HCT116 (cell line): ENCODE data around the gene KIF18B. TPM values are rescaled to one million over a fixed set of nuclear protein-coding genes. Genes with fewer than 3 reads are reported as not detected.
A peak's percentile ranks its signal among the peaks of the same experiment; 100 is the strongest.

ENCODE experiments used
- ATAC-seq: fragments of 200-7000 bp; cut with Tn5 transposase; 2 replicates; pipeline ENCODE4 v1.9.1; 2020; ENCODE audit warnings: mild to moderate bottlenecking, moderate library complexity
- BruUV-seq: library from RNA; stranded (reverse); fragments of 400-500 nt; replicated peaks from 2 replicates; lab custom pipeline; 2021; lab: Mats Ljungman, UMichigan
- CTCF ChIA-PET: fragments of 300-600 bp; sonication (Branson Sonifier 250); formaldehyde crosslinking; loops from one replicate; lab custom pipeline; 2021; ENCODE audit warnings: antibody characterized with exemption; lab: Charles Lee
- POLR2A ChIA-PET: fragments of 300-600, 350-600 bp; sonication (Branson Sonifier 250); formaldehyde crosslinking; loops from one replicate; lab custom pipeline; 2021; ENCODE audit warnings: antibody characterized with exemption; lab: Charles Lee
- RAD21 ChIA-PET, 2 experiments: fragments of 300-600 bp; sonication (Branson Sonifier 250); formaldehyde crosslinking; loops; one replicate each; lab custom pipeline; 2023; ENCODE audit warnings: low total read pairs in 2 of 2; ENCODE audit not compliant: uncharacterized antibody in 2 of 2, unreplicated experiment in 2 of 2, low non-redundant PET in 1 of 2; lab: Charles Lee
- DNase-seq: peaks from one replicate; pipeline ENCODE4 v3.0.0-alpha.2; 2010; ENCODE audit warnings: low read depth, low spot score
- H2AFZ ChIP-seq: fragments of 200-600 bp; shearing (Covaris generic), sonication (generic); 2 replicates; pipeline ENCODE4 v1.6.1; 2017; ENCODE audit warnings: low read depth, mixed run types, mixed read lengths, antibody characterized with exemption, low read length; ENCODE audit not compliant: poor library complexity, severe bottlenecking
- H3K27ac ChIP-seq: 2 replicates; pipeline ENCODE4 v1.5.1; 2012; ENCODE audit warnings: low read depth, low read length
- H3K27me3 ChIP-seq: fragments of 200-600 bp; sonication (generic); 2 replicates; pipeline ENCODE4 v1.6.1; 2016; ENCODE audit warnings: mixed run types, low read length, mixed read lengths; ENCODE audit not compliant: insufficient read depth
- H3K36me3 ChIP-seq, 2 experiments: fragments of 200-500 bp in 1 of 2; fragments of 200-600 bp in 1 of 2; sonication (Bioruptor generic) in 1 of 2; sonication (generic) in 1 of 2; 2 replicates each; pipeline versions ENCODE4 v1.5.1 to v1.6.1; 2014 to 2016; ENCODE audit warnings: low read length in 2 of 2, inconsistent platforms in 1 of 2, mixed read lengths in 1 of 2, mixed run types in 1 of 2; ENCODE audit not compliant: insufficient read depth in 2 of 2, control insufficient read depth in 1 of 2
- H3K4me1 ChIP-seq, 2 experiments: fragments of 200-600 bp in 1 of 2; sonication (generic) in 1 of 2; 2 replicates each; pipeline versions ENCODE4 v1.5.1 to v1.6.1; 2012 to 2017; ENCODE audit warnings: low read length in 2 of 2, inconsistent platforms in 1 of 2, mild to moderate bottlenecking in 1 of 2, mixed read lengths in 1 of 2, mixed run types in 1 of 2, moderate library complexity in 1 of 2; ENCODE audit not compliant: insufficient read depth in 2 of 2, control insufficient read depth in 1 of 2
- H3K4me2 ChIP-seq: fragments of 200-600 bp; sonication (generic); 2 replicates; pipeline ENCODE4 v1.6.1; 2017; ENCODE audit warnings: mixed run types, low read length, mixed read lengths
- H3K4me3 ChIP-seq, 2 experiments: fragments of 200-600 bp in 1 of 2; sonication (generic) in 1 of 2; replicated peaks in 1 of 2; 2 replicates each; pipeline ENCODE4 v1.5.1; 2011 to 2016; ENCODE audit warnings: low read length in 2 of 2, control low read depth in 1 of 2, low read depth in 1 of 2, mild to moderate bottlenecking in 1 of 2, mixed read lengths in 1 of 2, mixed run types in 1 of 2
- H3K79me2 ChIP-seq: fragments of 200-600 bp; sonication (generic); 2 replicates; pipeline ENCODE4 v1.6.1; 2017; ENCODE audit warnings: mild to moderate bottlenecking, mixed run types, low read length, moderate library complexity, mixed read lengths; ENCODE audit not compliant: insufficient read depth
- H3K9ac ChIP-seq: fragments of 200-600 bp; sonication (generic); 2 replicates; pipeline ENCODE4 v1.6.1; 2016; ENCODE audit warnings: low read length, mixed read lengths
- H3K9me2 ChIP-seq: fragments of 200-600 bp; sonication (generic), shearing (Covaris generic); 2 replicates; pipeline ENCODE4 v1.6.1; 2017; ENCODE audit warnings: mixed run types, mild to moderate bottlenecking, moderate library complexity; ENCODE audit not compliant: insufficient read depth
- H3K9me3 ChIP-seq, 2 experiments: fragments of 200-500 bp in 1 of 2; fragments of 200-600 bp in 1 of 2; sonication (Bioruptor generic) in 1 of 2; sonication (generic) in 1 of 2; 2 replicates each; pipeline ENCODE4 v1.6.1; 2014 to 2017; ENCODE audit warnings: low read length in 2 of 2, mixed read lengths in 2 of 2, inconsistent platforms in 1 of 2, low read depth in 1 of 2, mild to moderate bottlenecking in 1 of 2, mixed run types in 1 of 2, moderate library complexity in 1 of 2; ENCODE audit not compliant: control insufficient read depth in 1 of 2, insufficient read depth in 1 of 2
- H4K20me1 ChIP-seq: fragments of 200-600 bp; sonication (generic), shearing (Covaris generic); 2 replicates; pipeline ENCODE4 v1.6.1; 2017; ENCODE audit warnings: mixed run types, mild to moderate bottlenecking, moderate library complexity; ENCODE audit not compliant: insufficient read depth
- CBX3 ChIP-seq: IDR thresholded peaks from 2 replicates; pipeline ENCODE4 v1.6.1; 2012; ENCODE audit warnings: low read depth
- CEBPB ChIP-seq: IDR thresholded peaks from 2 replicates; pipeline ENCODE4 v1.6.1; 2012; ENCODE audit warnings: low read depth
- ELF1 ChIP-seq: IDR thresholded peaks from 2 replicates; pipeline ENCODE4 v1.6.1; 2012; ENCODE audit warnings: low read depth, borderline replicate concordance
- EZH2phosphoT487 ChIP-seq: fragments of 200-600 bp; IDR thresholded peaks from 2 replicates; pipeline ENCODE4 v1.6.1; 2018; ENCODE audit warnings: antibody characterized with exemption, borderline replicate concordance
- FOSL1 ChIP-seq: IDR thresholded peaks from 2 replicates; pipeline ENCODE4 v1.6.1; 2012; ENCODE audit warnings: low read depth
- JUND ChIP-seq: IDR thresholded peaks from 2 replicates; pipeline ENCODE4 v1.6.1; 2012
- POLR2A ChIP-seq: IDR thresholded peaks from 2 replicates; pipeline ENCODE4 v1.7.0; 2011; ENCODE audit warnings: borderline replicate concordance; ENCODE audit not compliant: insufficient read depth, insufficient read length; ENCODE audit errors: extremely low read depth
- SRF ChIP-seq: IDR thresholded peaks from 2 replicates; pipeline ENCODE4 v1.6.1; 2012; ENCODE audit warnings: low read depth
- YY1 ChIP-seq: IDR thresholded peaks from 2 replicates; pipeline ENCODE4 v1.6.1; 2011; ENCODE audit warnings: low read length, low read depth, moderate library complexity, mild to moderate bottlenecking; ENCODE audit not compliant: insufficient replicate concordance; ENCODE audit errors: extremely low read depth
- intact Hi-C: fragments of 100-400 bp; cut with micrococcal nuclease; formaldehyde crosslinking; loops from 2 replicates; pipeline ENCODE4 v1.10.0; 2022
- total RNA-seq: library from RNA; stranded (reverse); gene quantifications from one replicate; pipeline ENCODE4 v1.2.1, GENCODE V29; 2021; ENCODE audit not compliant: unreplicated experiment
- TF ChIP-seq, protein P1 (sequence below): IDR thresholded peaks from 2 replicates; pipeline ENCODE4 v1.6.1; 2012
- TF ChIP-seq, protein P2 (sequence below), 3 experiments: fragments of 200-600 bp in 1 of 3; sonication (generic) in 1 of 3; IDR thresholded peaks in 2 of 3; conservative IDR thresholded peaks in 1 of 3; 2 replicates each; pipeline ENCODE4 v1.5.1; 2012 to 2017; ENCODE audit warnings: low read depth in 2 of 3, low read length in 2 of 3, antibody characterized with exemption in 1 of 3, borderline replicate concordance in 1 of 3, control low read depth in 1 of 3, mild to moderate bottlenecking in 1 of 3, mixed read lengths in 1 of 3, mixed run types in 1 of 3, moderate library complexity in 1 of 3; ENCODE audit not compliant: insufficient read depth in 1 of 3

Gene KIF18B
- total RNA-seq, 1 experiment from 2014 or later = 76.4 TPM

DNA sequence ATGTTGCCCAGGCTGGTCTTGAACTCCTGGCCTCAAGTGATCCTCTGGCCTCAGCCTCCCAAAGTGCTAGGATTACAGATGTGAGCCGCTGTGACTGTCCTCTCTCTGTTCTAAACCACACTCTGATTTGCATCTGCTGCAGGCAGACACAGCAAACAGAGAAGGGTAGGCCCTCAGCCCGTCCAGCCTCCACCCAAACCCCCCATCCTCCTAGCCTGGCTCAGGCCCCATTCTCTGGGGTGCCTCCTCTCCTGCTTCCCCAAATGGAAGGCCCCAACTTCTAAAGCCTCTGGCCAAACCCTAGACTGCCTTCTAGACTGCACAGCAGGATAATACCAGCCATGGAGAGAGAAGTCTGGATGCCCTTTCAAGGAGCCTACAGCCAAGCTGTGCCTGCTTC is 28.2 kb downstream of the KIF18B start:
- ChIA-PET POLR2A (interaction anchor here (1.0 kb wide), 1 partner anchor 97 kb away, joined by 3 read pairs; no protein-coding TSS in a partner anchor), CTCF (interaction anchor here (1.0 to 5.1 kb wide), 7 partner anchors 9 to 210 kb away, joined by 3 to 63 read pairs (median 6); no protein-coding TSS in a partner anchor), RAD21 (interaction anchor here (1.0 to 1.7 kb wide), 3 partner anchors 32 to 180 kb away, joined by 3 to 4 read pairs (median 3); no protein-coding TSS in a partner anchor)
- H3K9me2 ChIP-seq = no peaks in the 10 kb centered on the region
- BruUV-seq = no TSS peak
- H3K36me3 ChIP-seq = no peaks in the 10 kb centered on the region
- no peak for ATAC-seq
- intact Hi-C loops = no loop called here
- DNase-seq = no peak
- no peak overlapping the region for H3K4me2 ChIP-seq
- TF ChIP-seq JUND (no peak), CBX3 (no peak), CEBPB (no peak), EZH2phosphoT487 (no peak), ELF1 (no peak), YY1 (no peak), FOSL1 (no peak), POLR2A (no peak), SRF (no peak)
- TF ChIP-seq, protein P1, sequence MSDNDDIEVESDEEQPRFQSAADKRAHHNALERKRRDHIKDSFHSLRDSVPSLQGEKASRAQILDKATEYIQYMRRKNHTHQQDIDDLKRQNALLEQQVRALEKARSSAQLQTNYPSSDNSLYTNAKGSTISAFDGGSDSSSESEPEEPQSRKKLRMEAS = no peak
- TF ChIP-seq, protein P2, sequence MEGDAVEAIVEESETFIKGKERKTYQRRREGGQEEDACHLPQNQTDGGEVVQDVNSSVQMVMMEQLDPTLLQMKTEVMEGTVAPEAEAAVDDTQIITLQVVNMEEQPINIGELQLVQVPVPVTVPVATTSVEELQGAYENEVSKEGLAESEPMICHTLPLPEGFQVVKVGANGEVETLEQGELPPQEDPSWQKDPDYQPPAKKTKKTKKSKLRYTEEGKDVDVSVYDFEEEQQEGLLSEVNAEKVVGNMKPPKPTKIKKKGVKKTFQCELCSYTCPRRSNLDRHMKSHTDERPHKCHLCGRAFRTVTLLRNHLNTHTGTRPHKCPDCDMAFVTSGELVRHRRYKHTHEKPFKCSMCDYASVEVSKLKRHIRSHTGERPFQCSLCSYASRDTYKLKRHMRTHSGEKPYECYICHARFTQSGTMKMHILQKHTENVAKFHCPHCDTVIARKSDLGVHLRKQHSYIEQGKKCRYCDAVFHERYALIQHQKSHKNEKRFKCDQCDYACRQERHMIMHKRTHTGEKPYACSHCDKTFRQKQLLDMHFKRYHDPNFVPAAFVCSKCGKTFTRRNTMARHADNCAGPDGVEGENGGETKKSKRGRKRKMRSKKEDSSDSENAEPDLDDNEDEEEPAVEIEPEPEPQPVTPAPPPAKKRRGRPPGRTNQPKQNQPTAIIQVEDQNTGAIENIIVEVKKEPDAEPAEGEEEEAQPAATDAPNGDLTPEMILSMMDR (IDR thresholded peaks at IDR 0.05 in 2 of 3, conservative IDR thresholded peaks at IDR 0.05 in 1 of 3; ENCODE audit: borderline replicate concordance in 1 of 3, insufficient read depth in 1 of 3, low read depth in 2 of 3, low read length in 2 of 3) = no peak
- H3K9ac ChIP-seq = no peak overlapping the region
- H3K9me3 ChIP-seq = no peaks in the 10 kb centered on the region
- H3K27ac ChIP-seq = no peak overlapping the region
- H3K27me3 ChIP-seq = no peaks in the 10 kb centered on the region
- peak overlapping the region; percentile 89 for H2AFZ ChIP-seq
- H3K79me2 ChIP-seq = no peaks in the 10 kb centered on the region
- H3K4me3 ChIP-seq = no peak overlapping the region
- no peaks in the 10 kb centered on the region for H4K20me1 ChIP-seq
- peaks cover 0 to 18% of the 10 kb centered on the region in 2 experiments; a peak in 2 of 4 replicates for H3K4me1 ChIP-seq
